Panc1 (cell line): ENCODE data around the gene CCDC177. TPM values are rescaled to one million over a fixed set of nuclear protein-coding genes. Genes with fewer than 3 reads are reported as not detected.

ENCODE experiments used
- ATAC-seq: fragments of 200-7000 bp; cut with Tn5 transposase; 2 replicates; pipeline ENCODE4 v1.9.1; 2020; ENCODE audit warnings: mild to moderate bottlenecking, moderate library complexity
- BruUV-seq: library from RNA; stranded (reverse); fragments of 400-500 nt; replicated peaks from 2 replicates; lab custom pipeline; 2021; lab: Mats Ljungman, UMichigan
- CTCF ChIA-PET: fragments of 300-600 bp; sonication (Branson Sonifier 250); formaldehyde crosslinking; loops from one replicate; lab custom pipeline; 2022; ENCODE audit warnings: antibody characterized with exemption; lab: Charles Lee
- POLR2A ChIA-PET: fragments of 300-600 bp; sonication (Branson Sonifier 250); formaldehyde crosslinking; loops from one replicate; lab custom pipeline; 2022; ENCODE audit warnings: antibody characterized with exemption; lab: Charles Lee
- DNase-seq: peaks from one replicate; pipeline ENCODE4 v3.0.0-alpha.2; 2010; ENCODE audit warnings: low read depth, low spot score
- H3K27ac ChIP-seq: 2 replicates; pipeline ENCODE4 v1.5.1; 2011; ENCODE audit warnings: mild to moderate bottlenecking, low read length, inconsistent platforms
- H3K27me3 ChIP-seq: fragments of 200-500 bp; sonication (Bioruptor generic); 2 replicates; pipeline ENCODE4 v1.6.0; 2014; ENCODE audit warnings: low read length, inconsistent platforms; ENCODE audit not compliant: control insufficient read depth, insufficient read depth
- H3K36me3 ChIP-seq: fragments of 200-500 bp; sonication (Bioruptor generic); 2 replicates; pipeline ENCODE4 v1.5.1; 2014; ENCODE audit warnings: inconsistent platforms, mild to moderate bottlenecking, low read length, moderate library complexity; ENCODE audit not compliant: control insufficient read depth, insufficient read depth
- H3K4me1 ChIP-seq: 2 replicates; pipeline ENCODE4 v1.5.1; 2011; ENCODE audit warnings: inconsistent platforms, mild to moderate bottlenecking, low read length, moderate library complexity; ENCODE audit not compliant: control insufficient read depth, insufficient read depth
- H3K4me3 ChIP-seq, 2 experiments: 2 replicates each; pipeline ENCODE4 v1.5.1; 2011 to 2012; ENCODE audit warnings: low read depth in 2 of 2, low read length in 2 of 2, mild to moderate bottlenecking in 2 of 2, inconsistent platforms in 1 of 2, moderate library complexity in 1 of 2
- H3K9me3 ChIP-seq: fragments of 200-500 bp; sonication (Bioruptor generic); 2 replicates; pipeline ENCODE4 v1.5.1; 2014; ENCODE audit warnings: low read depth, mild to moderate bottlenecking, inconsistent platforms, low read length, moderate library complexity; ENCODE audit not compliant: control insufficient read depth, insufficient read depth
- POLR2AphosphoS5 ChIP-seq: IDR thresholded peaks from 2 replicates; pipeline ENCODE4 v1.6.1; 2012; ENCODE audit warnings: mild to moderate bottlenecking, low read depth, low read length, moderate library complexity
- SIN3A ChIP-seq: IDR thresholded peaks from 2 replicates; pipeline ENCODE4 v1.6.1; 2012; ENCODE audit warnings: low read depth, mild to moderate bottlenecking, low read length, moderate library complexity, borderline replicate concordance; ENCODE audit not compliant: insufficient read depth
- TCF7L2 ChIP-seq: IDR thresholded peaks from 2 replicates; pipeline ENCODE4 v1.6.1; 2011; ENCODE audit warnings: mild to moderate bottlenecking, low read depth, low read length, inconsistent platforms
- in situ Hi-C: cut with HindIII; loops from 2 replicates; pipeline ENCODE4 v1.10.0; 2016; ENCODE audit warnings: low sequenced_read_pairs, low pct_unique_long_range_greater_than_20kb
- intact Hi-C: fragments of 100-400 bp; cut with micrococcal nuclease; formaldehyde crosslinking; loops from one replicate; pipeline ENCODE4 v1.10.0; 2022; ENCODE audit not compliant: unreplicated experiment
- total RNA-seq: library from RNA; stranded (reverse); gene quantifications from one replicate; pipeline ENCODE4 v1.2.1, GENCODE V29; 2021; ENCODE audit not compliant: unreplicated experiment
- TF ChIP-seq, protein P1 (sequence below): fragments of 450-650 bp; IDR thresholded peaks from 2 replicates; pipeline ENCODE4 v1.5.1; 2017; ENCODE audit warnings: mild to moderate bottlenecking
- TF ChIP-seq, protein P2 (sequence below), 2 experiments: IDR thresholded peaks; 2 replicates each; pipeline ENCODE4 v1.6.1; 2011 to 2012; ENCODE audit warnings: low read depth in 2 of 2, control low read depth in 1 of 2, low read length in 1 of 2, mild to moderate bottlenecking in 1 of 2, moderate library complexity in 1 of 2; ENCODE audit not compliant: insufficient read depth in 1 of 2

CCDC177 gene
- total RNA-seq, 1 experiment from 2014 or later, result not detected

DNA sequence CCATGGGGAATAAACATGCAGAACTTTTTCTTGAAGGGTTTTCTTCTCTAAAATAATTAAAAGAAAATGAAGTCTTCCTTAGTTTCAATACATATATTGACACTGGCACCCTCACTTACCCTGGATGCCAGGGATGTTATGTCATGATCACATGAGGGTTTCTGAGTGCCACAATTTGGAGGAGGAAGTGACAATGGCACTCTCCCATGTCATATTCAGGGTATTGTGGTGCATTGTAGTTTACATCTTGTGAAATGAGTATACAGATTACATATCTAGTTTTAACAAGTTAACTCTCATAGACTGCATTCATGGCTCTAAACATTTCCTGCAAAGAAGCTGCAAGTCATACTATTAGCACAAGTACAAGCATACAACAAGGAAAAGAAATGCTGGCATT lies 37.7 kb downstream of the CCDC177 start:
- Histone ChIP-seq H3K4me3 (no peak overlapping the region), H3K4me1 (no peaks in the 10 kb centered on the region), H3K9me3 (no peaks in the 10 kb centered on the region), H3K27me3 (no peaks in the 10 kb centered on the region), H3K36me3 (no peaks in the 10 kb centered on the region), H3K27ac (no peak overlapping the region)
- in situ Hi-C loops (no loop called here), intact Hi-C loops (loop anchor here (5.0 kb wide), 1 partner anchor 35 kb away; the partner anchor contains the start of gene CCDC177)
- no peak for TF ChIP-seq POLR2AphosphoS5
- TF ChIP-seq, protein P1, sequence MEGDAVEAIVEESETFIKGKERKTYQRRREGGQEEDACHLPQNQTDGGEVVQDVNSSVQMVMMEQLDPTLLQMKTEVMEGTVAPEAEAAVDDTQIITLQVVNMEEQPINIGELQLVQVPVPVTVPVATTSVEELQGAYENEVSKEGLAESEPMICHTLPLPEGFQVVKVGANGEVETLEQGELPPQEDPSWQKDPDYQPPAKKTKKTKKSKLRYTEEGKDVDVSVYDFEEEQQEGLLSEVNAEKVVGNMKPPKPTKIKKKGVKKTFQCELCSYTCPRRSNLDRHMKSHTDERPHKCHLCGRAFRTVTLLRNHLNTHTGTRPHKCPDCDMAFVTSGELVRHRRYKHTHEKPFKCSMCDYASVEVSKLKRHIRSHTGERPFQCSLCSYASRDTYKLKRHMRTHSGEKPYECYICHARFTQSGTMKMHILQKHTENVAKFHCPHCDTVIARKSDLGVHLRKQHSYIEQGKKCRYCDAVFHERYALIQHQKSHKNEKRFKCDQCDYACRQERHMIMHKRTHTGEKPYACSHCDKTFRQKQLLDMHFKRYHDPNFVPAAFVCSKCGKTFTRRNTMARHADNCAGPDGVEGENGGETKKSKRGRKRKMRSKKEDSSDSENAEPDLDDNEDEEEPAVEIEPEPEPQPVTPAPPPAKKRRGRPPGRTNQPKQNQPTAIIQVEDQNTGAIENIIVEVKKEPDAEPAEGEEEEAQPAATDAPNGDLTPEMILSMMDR, result no peak
- TF ChIP-seq, protein P2, sequence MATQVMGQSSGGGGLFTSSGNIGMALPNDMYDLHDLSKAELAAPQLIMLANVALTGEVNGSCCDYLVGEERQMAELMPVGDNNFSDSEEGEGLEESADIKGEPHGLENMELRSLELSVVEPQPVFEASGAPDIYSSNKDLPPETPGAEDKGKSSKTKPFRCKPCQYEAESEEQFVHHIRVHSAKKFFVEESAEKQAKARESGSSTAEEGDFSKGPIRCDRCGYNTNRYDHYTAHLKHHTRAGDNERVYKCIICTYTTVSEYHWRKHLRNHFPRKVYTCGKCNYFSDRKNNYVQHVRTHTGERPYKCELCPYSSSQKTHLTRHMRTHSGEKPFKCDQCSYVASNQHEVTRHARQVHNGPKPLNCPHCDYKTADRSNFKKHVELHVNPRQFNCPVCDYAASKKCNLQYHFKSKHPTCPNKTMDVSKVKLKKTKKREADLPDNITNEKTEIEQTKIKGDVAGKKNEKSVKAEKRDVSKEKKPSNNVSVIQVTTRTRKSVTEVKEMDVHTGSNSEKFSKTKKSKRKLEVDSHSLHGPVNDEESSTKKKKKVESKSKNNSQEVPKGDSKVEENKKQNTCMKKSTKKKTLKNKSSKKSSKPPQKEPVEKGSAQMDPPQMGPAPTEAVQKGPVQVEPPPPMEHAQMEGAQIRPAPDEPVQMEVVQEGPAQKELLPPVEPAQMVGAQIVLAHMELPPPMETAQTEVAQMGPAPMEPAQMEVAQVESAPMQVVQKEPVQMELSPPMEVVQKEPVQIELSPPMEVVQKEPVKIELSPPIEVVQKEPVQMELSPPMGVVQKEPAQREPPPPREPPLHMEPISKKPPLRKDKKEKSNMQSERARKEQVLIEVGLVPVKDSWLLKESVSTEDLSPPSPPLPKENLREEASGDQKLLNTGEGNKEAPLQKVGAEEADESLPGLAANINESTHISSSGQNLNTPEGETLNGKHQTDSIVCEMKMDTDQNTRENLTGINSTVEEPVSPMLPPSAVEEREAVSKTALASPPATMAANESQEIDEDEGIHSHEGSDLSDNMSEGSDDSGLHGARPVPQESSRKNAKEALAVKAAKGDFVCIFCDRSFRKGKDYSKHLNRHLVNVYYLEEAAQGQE (IDR thresholded peaks at IDR 0.05; ENCODE audit: insufficient read depth in 1 of 2, low read depth in 2 of 2, low read length in 1 of 2), result no peak
- TF ChIP-seq TCF7L2, result no peak
- TF ChIP-seq SIN3A, result no peak
- no peak for ATAC-seq
- BruUV-seq, result no TSS peak
- ChIA-PET POLR2A (no interaction called here), CTCF (no interaction called here)
- DNase-seq, result no peak

DNA sequence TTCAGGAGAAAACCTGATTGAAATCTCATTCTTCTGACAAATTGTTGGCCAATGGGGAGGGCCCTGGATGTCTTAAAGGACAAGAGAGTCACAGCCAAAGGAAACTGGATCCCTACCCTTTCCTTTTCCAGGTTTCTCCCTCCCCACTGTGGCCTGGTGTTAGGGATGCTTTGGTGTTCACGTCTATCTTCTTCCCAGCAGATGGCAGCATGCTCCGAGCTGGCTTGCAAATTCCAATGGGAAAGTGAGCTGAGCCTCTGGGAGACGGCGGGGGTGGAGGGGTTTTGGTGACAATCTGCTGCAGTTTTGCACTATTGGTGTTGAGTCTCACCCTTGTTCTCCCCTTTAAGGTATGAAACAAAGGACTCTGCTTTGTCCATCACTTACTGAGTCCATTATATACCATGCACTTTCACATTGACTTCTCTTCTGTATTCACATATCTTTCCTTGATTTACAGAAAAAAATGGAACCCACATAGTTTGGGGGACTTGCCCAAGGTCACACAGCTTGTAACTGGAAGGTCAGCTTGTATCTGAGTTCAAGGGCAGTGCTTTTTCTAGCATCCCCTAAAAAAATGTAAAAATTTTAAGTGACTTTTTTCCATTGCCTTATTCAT lies 39.3 kb downstream of the CCDC177 start:
- ChIA-PET POLR2A (no interaction called here), CTCF (interaction anchor here (0.5 to 1.0 kb wide), 4 partner anchors 15 to 243 kb away, joined by 3 to 6 read pairs (median 4); partner anchors contain the start of gene CCDC177)
- in situ Hi-C loops (no loop called here), intact Hi-C loops (loop anchor here (5.0 kb wide), 1 partner anchor 37 kb away; the partner anchor contains the start of gene CCDC177)
- H3K4me1 ChIP-seq, result no peaks in the 10 kb centered on the region
- H3K4me3 ChIP-seq, result no peak overlapping the region
- BruUV-seq, result no TSS peak
- TF ChIP-seq SIN3A, result no peak
- TF ChIP-seq, protein P1, result peak; percentile 83
- ATAC-seq (peak; percentile 87), DNase-seq (no peak)
- H3K27me3 ChIP-seq, result no peaks in the 10 kb centered on the region
- H3K9me3 ChIP-seq, result no peaks in the 10 kb centered on the region
- no peak overlapping the region for H3K27ac ChIP-seq
- H3K36me3 ChIP-seq, result no peaks in the 10 kb centered on the region
